GM12872 (cell line): ENCODE measurements around the gene RBL1.

Experiments
- TF ChIP-seq, protein P1 (sequence below): IDR thresholded peaks from 3 replicates; pipeline ENCODE4 v1.5.1; 2011; ENCODE audit warnings: low read depth, mild to moderate bottlenecking, low read length, moderate library complexity; ENCODE audit not compliant: insufficient read depth

RBL1 gene, protein sequence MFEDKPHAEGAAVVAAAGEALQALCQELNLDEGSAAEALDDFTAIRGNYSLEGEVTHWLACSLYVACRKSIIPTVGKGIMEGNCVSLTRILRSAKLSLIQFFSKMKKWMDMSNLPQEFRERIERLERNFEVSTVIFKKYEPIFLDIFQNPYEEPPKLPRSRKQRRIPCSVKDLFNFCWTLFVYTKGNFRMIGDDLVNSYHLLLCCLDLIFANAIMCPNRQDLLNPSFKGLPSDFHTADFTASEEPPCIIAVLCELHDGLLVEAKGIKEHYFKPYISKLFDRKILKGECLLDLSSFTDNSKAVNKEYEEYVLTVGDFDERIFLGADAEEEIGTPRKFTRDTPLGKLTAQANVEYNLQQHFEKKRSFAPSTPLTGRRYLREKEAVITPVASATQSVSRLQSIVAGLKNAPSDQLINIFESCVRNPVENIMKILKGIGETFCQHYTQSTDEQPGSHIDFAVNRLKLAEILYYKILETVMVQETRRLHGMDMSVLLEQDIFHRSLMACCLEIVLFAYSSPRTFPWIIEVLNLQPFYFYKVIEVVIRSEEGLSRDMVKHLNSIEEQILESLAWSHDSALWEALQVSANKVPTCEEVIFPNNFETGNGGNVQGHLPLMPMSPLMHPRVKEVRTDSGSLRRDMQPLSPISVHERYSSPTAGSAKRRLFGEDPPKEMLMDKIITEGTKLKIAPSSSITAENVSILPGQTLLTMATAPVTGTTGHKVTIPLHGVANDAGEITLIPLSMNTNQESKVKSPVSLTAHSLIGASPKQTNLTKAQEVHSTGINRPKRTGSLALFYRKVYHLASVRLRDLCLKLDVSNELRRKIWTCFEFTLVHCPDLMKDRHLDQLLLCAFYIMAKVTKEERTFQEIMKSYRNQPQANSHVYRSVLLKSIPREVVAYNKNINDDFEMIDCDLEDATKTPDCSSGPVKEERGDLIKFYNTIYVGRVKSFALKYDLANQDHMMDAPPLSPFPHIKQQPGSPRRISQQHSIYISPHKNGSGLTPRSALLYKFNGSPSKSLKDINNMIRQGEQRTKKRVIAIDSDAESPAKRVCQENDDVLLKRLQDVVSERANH

DNA sequence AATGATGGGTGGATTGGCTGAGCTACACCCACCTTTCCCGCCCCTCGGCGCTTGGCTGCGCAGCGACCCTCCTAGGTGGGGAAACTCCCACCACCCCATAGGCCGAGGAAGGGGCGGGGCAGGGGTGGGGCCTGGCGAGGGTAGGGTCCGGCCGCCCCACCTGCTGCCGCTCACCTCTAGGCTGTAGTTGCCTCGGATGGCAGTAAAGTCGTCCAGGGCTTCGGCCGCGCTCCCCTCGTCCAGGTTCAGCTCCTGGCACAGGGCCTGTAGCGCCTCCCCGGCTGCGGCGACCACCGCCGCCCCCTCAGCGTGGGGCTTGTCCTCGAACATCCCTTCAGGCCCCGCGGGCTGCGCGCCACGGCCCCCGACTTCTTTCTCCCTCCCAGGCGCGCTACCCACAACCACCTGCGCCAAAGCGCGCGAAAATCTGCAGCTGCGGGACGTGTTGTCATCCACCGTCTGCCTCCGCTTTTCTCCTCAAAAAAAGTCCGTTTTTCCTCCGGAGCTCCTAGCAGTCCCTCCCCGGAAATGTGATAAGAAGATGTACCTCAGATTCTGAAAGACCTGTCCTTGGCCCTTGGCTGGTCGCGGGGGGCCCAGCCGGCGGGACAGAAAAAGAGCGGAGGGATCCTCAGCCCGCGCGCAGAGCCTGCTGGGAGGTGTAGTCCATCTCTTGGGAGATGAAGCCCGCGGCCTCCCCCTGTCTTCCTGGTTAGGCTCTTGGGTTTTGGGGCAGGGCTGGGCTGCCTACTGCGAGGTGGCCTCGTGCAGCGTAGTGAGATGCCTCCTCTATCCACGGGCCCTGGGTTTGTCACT is at the start of gene RBL1:
Gene RBL1 (minus strand): TSS at position 399 of the 816 bp plus-strand sequence. CDS start 69 bp downstream, at position 330.
- TF ChIP-seq, protein P1, sequence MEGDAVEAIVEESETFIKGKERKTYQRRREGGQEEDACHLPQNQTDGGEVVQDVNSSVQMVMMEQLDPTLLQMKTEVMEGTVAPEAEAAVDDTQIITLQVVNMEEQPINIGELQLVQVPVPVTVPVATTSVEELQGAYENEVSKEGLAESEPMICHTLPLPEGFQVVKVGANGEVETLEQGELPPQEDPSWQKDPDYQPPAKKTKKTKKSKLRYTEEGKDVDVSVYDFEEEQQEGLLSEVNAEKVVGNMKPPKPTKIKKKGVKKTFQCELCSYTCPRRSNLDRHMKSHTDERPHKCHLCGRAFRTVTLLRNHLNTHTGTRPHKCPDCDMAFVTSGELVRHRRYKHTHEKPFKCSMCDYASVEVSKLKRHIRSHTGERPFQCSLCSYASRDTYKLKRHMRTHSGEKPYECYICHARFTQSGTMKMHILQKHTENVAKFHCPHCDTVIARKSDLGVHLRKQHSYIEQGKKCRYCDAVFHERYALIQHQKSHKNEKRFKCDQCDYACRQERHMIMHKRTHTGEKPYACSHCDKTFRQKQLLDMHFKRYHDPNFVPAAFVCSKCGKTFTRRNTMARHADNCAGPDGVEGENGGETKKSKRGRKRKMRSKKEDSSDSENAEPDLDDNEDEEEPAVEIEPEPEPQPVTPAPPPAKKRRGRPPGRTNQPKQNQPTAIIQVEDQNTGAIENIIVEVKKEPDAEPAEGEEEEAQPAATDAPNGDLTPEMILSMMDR, result no peak

DNA sequence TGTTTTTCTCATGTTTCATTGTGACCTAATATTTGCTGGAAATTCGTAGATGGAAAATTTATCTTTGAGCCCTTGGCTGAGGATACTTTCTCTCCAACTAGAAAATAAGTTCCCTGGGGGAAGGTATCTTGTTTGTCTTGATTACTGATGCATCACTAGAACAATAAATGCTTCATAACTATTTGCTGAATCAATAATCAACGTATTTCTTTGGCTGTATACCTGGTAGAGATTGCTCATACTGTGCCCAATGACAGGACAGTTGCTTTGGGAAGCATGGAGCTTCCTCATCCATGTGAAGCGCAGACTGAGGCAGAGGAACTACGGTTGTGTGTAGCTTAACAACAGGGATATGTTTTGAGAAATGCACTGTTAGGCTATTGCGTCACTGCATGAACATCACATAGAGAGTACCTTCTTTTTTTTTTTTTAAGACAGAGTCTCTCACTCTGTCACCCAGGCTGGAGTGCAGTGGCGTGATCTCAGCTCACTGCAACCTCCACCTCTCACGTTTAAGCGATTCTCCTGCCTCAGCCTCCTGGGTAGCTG is 49.1 kb upstream of the RBL1 start:
- TF ChIP-seq, protein P1, result no peak

DNA sequence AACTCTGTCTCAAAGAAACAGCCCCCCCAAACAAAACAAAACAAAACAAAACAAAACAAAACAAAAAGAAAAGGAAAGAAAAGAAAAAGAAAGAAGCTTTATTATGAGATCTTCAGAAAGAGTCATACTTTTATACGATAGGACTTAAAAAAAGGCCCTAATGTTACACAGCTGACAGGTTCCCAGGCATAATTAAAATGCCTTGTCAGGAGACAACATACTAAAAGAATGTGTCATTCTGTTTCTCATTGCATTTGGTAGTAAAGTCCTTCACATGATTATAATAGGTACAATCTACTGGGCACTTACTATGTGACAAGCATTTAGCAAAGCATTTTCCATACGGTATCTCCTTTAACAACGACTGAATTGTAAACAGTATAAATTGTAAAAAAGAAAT is 46.9 kb upstream of the RBL1 start:
- TF ChIP-seq, protein P1, result no peak

DNA sequence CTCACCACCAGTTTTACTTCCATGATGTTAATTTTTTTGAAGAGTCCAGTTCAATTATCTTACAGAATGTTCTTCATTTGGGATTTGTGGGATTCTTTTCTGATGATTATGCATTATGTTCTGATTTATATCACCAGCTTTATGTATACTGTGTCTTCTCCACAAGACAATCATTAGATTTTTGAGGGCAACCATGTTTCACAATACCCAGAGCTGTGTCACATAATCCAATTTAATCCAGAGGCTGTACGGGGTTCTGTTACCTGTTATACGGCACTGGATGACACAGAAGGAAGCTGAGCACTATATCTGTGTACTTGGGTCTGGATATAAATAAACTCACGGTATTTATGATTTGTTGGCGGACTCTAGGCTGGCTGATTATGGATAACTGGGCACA is 41.8 kb upstream of the RBL1 start:
- TF ChIP-seq, protein P1, result no peak

DNA sequence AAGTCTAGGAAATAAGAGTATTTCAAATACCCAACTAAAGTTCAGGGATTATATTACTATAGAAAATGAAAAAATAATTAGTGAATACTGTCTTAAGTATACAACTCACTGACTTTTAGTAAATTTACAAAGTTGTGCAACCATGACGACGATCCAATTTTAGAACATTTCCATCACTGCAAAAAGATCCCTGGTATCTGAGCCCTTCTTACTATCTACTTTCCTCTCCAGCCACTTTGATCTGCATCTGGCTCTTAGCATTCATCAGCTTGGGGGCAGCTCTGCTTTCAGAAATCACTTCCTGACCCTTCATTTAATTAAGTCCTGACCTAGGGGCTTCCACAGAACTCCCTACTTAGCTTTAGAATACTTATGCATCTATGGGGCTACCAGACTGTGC is 38.2 kb upstream of the RBL1 start:
- TF ChIP-seq, protein P1, result no peak

DNA sequence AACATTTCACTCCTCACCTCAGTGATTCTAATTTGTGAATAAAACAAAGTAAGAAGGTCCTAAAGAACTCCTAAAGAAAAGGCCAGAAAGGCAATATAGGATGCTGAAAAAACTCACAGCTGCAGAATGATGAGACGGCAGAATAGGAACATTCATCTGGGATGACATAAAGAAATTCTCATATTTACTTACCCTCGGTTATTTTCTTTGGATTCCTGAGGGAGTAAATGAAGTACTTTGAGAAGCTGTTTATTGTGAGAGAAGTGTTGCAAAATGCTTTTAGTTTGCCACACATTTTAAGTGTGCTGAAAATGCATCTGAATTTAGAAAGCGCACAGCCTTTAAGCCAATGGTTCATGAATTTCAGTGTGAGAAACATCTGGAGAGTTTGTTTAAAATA is 35.7 kb upstream of the RBL1 start:
- TF ChIP-seq, protein P1, result no peak
